GM19239 (cell line): ENCODE results near the gene PFKP.
"Not testable (repeated sequence)": the region's sequence is repeated elsewhere in the genome, so short reads cannot be mapped to it uniquely, and the experiment has no call there.

Source experiments
- DNase-seq: peaks from one replicate; pipeline ENCODE4 v3.0.0; 2011; ENCODE audit warnings: low spot score; ENCODE audit not compliant: insufficient read length
- FAIRE-seq: peaks from 2 replicates; lab custom pipeline; 2011; peaks lifted over from hg19 to GRCh38; lab: Jason Lieb, UNC

PFKP gene

DNA sequence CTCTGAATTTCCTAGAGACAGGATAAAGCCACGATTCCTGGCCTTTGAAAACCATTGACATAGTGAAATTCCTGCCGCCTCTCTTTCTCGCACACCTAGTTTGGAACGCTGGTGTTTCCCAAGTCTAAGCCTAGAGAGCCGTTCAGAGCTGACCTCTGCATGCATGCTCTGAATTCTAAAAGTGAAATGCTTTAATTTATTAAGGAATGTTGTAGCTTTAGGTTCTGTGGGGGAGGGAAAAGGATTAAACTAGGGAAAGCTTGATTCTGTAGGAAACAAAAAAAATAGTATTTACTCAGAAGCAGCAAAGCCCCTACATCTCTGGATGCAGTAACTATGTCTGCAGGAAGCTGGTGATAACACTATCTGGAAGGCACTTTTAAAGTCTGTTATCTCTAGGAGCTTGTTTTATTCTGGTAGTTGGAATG is 27.3 kb downstream of the PFKP start:
- FAIRE-seq (no peak), DNase-seq (no peak)

DNA sequence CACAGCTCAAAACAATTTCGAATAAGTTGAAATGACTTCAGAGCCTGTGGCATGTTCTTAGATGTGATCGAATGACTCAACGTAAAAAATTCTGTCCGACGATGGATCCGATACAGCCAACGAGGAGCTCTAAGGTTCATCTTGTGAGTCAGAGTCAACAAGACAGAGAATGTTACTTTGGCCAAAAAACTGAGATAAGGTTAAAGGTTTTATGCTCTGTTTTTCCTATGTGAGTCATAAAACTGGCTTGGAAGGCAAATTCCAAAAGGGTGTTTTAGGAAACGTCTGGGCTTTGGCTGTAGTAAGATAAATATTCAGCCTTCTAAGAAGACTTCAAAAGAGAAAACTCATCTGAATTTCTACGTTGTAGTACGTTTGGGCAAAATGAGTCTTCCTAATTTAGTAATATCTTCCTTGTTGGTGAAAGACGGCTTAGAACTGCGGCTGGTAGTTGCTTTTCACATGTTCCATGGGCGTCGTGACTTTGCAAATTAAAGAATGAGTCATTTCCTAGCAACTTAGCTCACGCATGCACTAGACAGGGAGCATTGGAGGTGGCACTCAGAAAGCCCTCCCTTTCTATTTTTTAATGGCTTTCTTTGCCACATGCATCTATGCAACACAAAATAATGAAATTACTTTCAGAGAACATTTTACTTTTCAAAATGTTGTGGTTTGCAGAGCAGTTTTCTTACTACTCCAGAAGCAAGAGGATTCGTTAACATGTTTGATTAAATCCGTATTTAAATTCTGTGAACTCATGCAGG is 28.2 kb downstream of the PFKP start:
- DNase-seq (peak; percentile 53), FAIRE-seq (no peak)

DNA sequence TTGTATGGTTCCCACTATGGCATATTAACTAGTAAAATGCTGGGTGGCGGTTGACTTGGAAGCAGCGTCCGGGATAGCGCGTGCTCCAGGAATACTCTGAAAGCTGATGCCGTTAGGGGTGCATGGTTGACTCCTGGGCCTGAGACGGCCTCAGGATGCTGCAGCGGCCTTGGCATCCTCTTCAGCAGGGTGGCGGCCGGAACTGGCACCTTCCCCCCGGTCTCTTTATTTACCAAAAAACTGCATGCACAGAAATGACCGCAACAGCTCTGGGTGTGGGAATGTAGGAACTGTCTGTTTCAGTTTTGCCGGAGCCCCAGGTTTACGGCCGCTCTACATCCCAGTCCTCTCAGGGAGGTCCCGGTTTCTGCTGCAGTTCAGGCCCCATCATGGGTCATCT is 28.8 kb downstream of the PFKP start:
- no peak for FAIRE-seq
- no peak for DNase-seq

DNA sequence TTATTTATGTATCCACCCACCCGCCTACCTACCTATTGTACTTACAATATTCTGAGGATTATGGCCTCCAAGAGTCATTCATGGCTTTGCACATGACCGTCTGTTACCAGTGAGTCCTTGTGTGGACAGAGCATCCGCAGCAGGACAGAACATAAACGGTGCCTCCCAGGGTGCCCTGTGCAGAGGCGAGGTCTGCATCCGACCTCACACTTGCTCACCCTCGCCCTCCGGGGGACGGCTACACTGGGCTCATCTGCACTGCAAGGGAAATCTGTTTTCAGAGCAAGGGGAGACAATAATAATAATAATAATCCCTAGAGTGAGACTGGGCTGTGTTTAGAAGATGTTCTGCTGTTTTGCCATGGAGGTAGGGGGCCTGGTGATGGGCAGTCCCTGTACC is 29.8 kb downstream of the PFKP start:
- DNase-seq (no peak), FAIRE-seq (no peak)

DNA sequence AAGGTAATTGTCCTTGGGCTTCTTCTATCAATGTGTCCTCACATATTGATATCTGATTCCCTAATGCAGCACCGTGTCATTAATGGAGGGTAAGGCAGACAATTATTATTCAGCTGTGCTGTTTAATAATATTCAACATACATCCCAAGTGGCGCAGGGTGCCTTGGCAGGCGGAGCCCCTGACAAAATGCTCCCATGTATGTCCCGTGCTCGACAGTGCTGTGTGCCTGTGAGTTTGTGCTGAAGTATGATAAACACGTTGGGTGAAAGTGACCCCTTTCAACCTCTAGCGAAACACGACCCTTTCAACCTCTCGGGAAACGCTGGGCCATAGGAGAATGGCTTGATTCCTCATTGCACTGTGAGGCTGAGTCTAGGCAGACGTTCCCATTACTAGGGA is 31.3 kb downstream of the PFKP start:
- DNase-seq (no peak), FAIRE-seq (no peak)

DNA sequence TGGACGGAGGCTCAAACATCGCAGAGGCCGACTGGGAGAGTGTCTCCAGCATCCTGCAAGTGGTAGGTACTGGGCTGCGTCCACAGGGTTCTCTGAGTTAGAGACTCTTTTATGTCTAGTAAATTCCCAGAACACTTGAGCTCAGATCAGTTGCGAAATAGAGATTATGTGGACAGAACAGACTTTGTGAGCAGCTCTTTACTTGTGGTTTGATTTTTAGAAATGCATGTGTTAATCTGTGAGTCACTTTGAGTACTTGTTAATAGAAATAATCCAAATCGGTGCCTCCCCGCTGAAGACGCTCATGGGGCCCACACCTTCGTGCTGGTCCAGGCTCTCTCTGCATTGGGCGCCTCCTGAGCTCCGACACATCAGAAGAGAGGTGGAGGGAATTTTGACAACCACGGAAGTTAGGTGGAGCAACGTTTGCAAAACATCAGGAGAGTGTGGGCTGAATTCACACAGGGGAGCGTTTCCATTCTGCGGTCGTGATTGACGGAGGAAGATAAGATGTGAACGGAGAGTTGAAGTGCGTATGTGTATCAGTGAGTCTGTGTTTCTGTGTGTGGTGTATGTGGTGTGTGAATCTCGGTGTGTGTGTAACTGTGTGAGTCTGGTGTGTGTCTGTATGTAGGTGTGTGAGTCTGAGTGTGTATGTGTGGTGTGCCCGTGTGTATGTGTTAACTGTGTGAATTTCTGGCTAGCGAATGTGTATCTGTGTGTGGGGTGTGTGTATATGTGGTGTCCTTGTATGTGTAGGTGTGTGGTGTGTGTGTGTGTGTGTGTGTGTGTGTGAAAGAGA is 32.1 kb downstream of the PFKP start:
- DNase-seq (no peak), FAIRE-seq (no peak)

DNA sequence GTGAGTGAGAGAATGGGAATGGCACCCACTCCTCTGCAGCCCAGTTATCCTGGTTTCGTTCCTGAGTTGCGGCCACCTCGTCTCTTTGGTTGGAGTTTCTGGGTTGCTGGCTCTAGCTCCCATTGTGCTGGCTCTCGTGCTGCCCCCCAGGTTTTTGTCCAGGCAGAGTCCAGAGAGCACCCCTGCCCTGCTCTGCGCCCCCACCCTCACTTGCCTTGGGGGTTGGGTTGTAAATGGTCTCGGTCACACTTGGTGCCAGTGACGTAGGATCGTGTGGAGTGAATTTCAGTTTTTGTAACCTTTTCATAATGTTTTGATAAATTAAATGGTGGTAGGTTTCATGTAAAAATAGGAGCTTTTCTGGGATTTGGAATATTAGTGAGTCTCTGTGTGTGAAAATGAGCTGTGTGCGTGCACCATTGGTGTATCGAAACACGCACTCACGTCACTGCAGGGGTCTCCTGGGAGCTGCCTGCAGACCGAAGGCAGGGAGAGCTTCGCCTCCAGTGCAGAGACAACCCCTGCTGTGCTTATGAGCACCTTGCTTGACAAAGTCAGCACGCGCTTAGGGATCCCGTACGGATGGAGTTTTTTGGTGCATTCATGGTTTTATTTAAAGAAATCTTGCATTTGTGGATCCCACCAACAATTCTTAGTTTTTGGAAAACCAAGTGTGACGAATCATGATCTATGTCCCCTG is 32.9 kb downstream of the PFKP start:
- no peak for FAIRE-seq
- no peak for DNase-seq

DNA sequence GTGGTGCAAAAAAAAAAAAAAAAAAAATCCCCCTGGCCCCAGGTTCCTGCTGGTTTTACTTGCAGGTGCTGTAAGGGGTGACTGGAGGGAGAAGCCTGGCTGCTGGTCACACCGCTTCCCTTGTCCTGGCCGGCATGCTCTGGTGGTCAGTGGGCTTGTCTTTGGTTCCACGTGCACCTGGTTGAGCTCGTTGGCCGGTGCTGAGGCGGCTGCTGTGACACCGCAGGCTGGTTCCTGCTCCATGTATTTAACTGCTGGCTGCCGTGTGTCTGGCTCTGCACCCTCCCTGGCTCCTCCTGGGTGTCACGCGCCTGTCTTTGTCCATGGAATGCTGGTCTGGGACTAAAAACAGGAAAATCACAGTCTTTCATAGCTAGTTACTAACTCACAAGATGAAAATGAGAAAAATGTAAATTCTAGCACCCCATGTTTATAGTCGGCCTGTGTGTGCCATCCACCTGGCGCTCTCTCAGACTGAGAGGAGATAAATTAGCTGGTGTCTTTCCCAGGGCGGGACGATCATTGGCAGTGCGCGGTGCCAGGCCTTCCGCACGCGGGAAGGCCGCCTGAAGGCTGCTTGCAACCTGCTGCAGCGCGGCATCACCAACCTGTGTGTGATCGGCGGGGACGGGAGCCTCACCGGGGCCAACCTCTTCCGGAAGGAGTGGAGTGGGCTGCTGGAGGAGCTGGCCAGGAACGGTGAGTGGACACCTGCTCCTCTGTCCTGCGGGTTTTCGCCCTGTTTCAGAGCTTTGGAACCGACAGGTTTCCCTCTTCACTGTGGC is 33.7 kb downstream of the PFKP start:
- FAIRE-seq (no peak), DNase-seq (no peak)

DNA sequence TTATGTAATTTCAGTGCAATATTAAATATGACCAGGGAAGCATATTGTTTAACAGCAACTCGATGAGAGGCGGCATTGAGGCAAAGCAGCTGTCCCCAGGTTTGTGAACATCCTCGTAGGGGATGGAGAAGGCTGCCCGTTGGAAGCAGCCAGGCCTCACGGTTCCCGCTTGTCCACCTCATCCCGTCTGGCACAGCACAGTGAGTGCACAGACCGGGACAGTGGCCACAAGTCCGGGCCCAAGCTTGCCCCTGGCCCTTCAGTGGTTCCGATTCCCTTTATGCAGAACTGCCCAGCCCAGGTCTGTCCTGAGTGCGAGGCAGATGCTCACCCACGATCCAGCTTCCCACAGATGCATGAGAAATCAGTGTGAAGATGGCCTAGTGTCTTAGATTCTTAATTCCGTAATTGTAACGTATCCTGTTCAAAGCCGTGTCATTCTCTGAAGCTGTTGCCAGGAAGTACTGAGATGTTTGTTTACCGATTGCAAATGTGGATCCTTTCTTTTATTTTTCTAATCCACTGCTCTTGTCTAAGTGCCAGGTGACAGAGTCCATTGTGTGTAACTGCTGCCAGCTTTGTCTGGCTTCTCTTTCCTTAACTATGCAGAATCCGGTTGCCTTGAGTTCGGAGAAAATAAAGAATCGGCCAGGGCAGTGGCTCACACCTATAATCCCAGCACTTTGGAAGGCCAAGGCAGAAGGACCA is 35.5 kb downstream of the PFKP start:
- FAIRE-seq (no peak), DNase-seq (no peak)

DNA sequence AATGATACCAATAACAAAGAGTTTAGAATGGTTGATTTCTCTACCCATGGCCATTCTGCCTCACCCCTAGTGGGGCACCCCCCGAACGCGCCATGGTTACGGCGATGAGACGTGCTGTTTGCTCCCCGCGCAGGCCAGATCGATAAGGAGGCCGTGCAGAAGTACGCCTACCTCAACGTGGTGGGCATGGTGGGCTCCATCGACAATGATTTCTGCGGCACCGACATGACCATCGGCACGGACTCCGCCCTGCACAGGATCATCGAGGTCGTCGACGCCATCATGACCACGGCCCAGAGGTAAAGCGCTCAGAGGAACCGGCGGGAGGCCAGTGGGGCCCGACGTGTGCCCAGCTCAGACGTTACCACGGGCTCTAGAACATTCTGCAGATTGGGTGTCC is 36.3 kb downstream of the PFKP start:
- FAIRE-seq (no peak), DNase-seq (no peak)

DNA sequence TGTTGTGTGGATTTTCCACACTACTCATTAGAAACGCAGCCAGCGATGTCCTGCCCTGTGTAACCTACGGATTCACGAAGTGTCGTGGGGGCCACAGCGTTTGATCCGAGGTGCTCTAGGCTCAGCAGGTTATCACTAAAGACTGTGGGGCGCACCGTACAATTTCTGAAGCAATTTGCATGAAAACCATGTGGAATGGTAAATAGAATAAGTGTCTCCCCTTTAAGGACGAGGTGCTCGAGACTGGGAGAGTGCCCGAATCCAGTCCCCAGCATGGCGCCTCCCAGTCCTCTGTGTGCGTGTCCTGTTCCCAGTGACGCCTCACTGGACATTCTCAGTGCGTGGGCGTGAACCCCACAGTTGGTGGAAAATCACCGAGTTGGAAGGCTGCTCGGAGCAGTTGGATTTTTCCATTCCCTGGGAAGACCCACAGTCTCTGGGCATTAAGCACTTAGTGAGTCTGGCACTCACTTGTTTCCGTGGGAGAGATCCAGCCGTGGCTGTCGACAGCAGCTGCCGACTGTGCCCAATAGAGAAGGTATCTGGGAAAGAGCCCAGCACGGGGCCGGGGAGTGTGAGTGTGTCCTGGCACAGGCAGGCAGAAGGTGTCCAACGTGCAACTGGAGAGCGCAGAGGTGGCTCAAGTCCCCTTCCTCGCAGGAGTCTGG is 37.0 kb downstream of the PFKP start:
- FAIRE-seq (no peak), DNase-seq (no peak)

DNA sequence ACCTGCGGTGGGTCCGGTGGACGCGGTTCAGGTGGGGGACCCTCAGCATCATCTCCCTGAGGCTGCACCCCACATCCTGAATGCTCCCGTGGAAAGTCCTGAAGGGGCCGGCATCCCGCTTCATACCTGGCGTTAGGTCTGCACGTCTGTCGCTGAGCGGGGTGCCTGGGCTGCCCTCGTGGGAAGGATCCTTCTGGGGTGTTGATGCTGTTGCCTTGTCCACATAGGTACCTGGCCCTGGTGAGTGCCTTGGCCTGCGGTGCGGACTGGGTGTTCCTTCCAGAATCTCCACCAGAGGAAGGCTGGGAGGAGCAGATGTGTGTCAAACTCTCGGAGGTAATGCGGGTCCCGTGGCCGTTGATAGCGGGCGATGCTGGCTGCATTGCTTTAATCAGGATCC is 37.8 kb downstream of the PFKP start:
- no peak for FAIRE-seq
- no peak for DNase-seq

DNA sequence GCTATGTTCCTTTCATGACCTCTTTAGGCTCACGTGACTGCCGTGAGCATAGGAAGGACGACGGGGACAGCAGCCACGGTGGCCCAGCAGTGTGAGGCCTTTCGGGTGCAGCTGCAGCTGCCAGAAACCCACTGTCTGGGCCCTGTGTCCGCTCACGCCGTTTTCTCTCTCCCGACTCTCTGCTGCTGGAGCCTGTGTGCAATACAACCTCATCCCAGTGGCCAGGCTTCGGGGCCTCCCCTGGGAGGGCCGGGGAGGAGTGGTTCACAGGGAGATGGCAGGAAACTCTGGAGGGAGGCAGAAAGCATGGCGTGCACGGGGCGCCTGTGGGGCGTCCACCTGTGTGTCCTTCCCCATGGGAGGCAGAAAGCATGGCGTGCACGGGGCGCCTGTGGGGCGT is 38.6 kb downstream of the PFKP start:
- DNase-seq = no peak
- no peak for FAIRE-seq

DNA sequence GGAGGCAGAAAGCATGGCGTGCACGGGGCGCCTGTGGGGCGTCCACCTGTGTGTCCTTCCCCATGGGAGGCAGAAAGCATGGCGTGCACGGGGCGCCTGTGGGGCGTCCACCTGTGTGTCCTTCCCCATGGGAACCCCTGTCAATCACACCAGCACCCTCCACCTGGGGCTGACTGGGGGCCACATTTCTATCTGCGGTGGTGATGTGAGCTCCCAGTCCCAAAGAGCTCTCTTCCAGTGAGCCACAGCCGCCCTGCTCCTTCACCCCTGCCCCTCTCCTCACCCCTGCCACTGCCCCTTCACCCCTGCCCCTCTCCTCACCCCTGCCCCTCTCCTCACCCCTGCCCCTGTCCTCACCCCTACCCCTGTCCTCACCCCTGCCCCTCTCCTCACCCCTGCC is 39.0 kb downstream of the PFKP start:
- not testable (repeated sequence) for DNase-seq, FAIRE-seq

DNA sequence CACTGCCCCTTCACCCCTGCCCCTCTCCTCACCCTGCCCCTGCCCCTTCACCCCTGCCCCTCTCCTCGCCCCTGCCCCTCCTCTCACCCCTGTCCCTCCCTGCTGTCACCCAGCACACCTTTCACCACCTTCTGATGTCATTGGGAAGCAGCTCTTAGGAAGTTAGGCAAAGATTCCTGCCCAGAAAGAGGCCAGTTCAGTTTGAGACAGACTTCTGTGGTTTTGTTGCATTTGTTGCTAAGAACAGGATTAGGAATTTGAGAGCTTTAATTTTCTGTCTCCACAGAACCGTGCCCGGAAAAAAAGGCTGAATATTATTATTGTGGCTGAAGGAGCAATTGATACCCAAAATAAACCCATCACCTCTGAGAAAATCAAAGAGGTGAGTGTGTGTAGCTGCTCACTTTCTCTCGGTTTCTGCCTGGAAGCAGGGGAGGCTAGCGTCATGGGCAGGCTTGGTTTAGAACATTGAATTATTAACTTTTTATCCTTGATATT is 39.6 kb downstream of the PFKP start:
- FAIRE-seq (no peak), DNase-seq (no peak)

DNA sequence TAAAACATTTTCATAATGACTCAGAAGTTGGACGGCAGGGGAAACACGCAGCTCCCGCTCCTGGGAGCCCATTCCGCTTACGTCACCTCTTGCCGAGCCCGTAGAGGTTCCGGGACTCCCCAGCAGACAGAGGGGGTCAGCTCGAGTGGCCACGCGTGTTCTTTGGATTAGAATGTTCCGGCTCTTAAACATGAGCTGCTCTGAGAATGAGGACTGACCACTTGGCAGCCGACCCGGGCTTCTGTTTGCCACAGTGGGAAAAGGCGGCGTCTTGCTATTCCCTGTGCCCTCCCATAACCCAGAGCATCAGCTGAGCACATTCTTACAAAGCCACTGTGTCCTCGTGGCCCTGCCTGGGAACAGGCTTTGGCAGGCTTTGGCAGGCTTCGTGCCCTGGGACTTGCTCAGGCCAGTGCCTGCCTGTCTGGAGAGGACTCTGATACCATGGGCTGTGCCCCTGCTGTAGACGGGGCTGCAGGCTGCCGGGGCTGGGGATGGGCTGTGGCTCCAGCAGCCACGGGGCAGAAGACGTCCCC is 40.1 kb downstream of the PFKP start:
- DNase-seq = no peak
- FAIRE-seq = no peak

DNA sequence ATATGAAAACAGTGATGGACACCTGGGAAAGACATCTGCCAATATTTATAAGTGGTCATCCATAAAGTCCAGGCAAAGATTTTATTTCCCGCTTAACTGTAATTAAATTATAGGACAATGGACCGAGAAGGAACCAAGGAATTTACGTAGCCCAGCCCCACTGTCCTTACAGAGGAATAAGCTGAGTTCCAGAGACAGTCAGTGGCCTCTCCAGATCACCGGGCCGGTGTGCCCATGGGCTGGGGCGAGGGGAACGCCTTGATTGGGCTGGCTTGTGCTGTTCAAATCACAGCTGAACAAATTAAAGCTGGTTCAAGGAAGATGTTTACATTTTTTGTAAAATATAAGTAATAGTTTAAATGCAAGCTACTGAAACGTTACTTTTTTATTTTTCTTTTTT is 40.7 kb downstream of the PFKP start:
- no peak for FAIRE-seq
- no peak for DNase-seq

DNA sequence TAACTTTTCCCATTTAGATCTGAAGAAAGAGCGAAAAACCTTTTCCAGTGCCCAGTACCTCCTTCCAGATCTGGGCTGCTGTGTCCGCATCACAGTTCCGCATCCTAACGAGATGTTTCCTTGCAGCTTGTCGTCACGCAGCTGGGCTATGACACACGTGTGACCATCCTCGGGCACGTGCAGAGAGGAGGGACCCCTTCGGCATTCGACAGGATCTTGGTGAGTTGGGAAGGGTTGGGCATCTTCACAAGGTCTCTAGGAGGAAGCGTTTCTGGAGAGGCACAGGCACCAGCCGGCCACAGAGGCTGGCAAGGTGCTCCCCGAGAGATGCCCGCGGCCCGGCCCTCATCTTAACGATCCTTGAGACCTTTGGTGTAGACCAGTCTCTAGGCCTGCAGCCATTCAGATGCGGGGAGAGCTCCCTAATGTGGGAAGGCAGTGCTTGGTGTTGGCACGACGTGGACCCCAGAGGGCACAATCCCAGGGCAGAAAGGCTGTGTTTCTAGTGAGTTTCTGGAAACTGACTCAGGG is 41.3 kb downstream of the PFKP start:
- DNase-seq (no peak), FAIRE-seq (no peak)

DNA sequence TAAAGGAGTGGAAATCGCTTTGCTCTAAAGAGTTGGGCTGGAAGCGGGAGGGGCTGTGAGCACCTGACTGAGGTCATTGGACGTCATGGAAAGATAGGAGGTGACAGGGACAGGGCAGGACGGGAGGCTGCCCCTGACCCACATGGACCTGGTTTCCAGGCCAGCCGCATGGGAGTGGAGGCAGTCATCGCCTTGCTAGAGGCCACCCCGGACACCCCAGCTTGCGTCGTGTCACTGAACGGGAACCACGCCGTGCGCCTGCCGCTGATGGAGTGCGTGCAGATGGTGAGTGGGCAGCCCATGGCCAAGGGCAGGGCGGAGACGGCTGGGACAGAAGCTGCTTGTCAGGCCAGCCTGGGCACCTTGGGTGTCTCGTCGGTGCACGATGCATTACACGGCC is 41.8 kb downstream of the PFKP start:
- DNase-seq (no peak), FAIRE-seq (no peak)
